GM19193 (cell line): ENCODE data around the gene PUSL1.

Experiments used
- POLR2A ChIP-seq: IDR thresholded peaks from 4 replicates; pipeline ENCODE4 v1.6.1; 2011; ENCODE audit not compliant: insufficient read depth, insufficient read length; ENCODE audit errors: extremely low read depth

The PUSL1 gene, protein sequence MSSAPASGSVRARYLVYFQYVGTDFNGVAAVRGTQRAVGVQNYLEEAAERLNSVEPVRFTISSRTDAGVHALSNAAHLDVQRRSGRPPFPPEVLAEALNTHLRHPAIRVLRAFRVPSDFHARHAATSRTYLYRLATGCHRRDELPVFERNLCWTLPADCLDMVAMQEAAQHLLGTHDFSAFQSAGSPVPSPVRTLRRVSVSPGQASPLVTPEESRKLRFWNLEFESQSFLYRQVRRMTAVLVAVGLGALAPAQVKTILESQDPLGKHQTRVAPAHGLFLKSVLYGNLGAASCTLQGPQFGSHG

DNA sequence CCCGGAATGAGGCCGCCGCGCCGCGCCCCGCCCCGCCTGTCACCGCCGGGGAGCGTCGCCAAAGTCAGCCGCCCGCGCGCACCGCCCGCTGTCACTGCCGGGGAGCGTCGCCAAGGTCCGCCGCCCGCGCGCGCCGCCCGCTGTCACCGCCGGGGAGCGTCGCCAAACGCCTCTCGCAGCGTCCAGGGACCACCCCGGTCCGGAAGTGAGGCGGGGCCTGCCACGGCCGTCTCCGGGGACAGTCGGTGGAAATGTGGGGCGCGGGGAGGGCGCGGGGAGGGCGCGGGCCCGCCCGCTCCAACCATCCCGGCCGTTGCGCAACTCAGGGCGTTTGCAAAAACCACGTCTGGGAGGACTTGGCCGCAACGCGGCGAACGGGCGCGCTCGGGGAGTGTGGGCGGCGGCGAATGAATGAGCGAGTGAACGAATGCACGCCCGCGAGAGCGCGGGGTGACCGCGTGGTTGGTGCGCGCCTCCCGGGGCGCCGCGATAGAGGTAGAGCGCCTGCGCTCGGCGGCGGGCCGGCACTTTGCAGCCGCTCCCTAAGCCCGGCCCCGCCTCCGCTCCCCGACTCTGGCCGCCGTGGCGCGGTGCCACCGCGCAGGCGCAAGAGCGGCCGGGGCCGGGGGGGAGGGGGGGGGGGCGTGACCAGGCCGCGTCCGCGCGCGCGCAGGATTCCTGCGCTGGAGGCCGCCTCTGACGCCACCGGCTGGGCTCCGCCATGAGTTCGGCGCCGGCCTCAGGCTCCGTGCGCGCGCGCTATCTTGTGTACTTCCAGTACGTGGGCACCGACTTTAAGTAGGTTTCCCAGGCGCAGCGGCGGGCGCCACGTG is at the start of gene PUSL1, which contains the start of gene ACAP3:
TSS of gene PUSL1 (plus strand) at position 675 of the 833 bp plus-strand sequence. CDS start at position 722, 47 bp downstream.
TSS of gene ACAP3 (minus strand) at position 8 of the 833 bp plus-strand sequence. CDS start 115 bp downstream, outside the sequence.
- peak; percentile 63 for TF ChIP-seq POLR2A

DNA sequence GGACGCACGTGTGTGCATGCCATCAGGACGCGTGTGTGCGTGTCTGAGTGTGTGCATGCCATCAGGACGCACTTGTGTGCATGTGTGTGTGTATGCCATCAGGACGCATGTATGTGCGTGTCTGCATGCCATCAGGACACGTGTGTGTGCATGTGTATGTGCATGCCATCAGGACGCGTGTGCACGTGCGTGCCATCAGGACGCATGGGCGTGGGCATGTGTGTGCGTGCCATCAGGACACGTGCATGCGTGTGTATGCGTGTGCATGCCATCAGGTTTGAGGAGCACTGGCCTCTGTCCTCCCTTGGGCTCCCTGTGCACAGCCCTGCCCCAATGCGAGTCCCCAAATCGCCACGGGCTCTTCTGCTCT is 49.3 kb upstream of the PUSL1 start:
- TF ChIP-seq POLR2A: no peak

DNA sequence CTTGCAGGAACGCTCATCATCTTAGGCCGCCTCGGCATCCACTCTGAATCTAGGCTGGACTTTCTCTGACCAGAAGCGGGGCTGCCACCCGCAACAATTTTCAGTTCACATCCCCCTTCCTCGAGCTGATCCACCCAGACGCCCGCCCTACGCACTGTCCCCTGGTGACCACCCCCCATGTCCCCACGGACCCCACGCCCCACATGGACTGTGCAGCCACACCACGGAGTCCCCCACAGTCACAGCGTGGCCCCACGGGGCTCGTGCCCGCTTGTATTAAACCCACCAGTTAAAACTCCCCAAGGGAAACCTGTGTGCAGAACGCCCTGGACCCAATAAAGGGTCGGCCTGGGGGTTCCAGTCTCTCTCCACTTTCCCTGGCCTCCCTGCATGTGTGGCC is 48.9 kb upstream of the PUSL1 start:
- no peak for TF ChIP-seq POLR2A

DNA sequence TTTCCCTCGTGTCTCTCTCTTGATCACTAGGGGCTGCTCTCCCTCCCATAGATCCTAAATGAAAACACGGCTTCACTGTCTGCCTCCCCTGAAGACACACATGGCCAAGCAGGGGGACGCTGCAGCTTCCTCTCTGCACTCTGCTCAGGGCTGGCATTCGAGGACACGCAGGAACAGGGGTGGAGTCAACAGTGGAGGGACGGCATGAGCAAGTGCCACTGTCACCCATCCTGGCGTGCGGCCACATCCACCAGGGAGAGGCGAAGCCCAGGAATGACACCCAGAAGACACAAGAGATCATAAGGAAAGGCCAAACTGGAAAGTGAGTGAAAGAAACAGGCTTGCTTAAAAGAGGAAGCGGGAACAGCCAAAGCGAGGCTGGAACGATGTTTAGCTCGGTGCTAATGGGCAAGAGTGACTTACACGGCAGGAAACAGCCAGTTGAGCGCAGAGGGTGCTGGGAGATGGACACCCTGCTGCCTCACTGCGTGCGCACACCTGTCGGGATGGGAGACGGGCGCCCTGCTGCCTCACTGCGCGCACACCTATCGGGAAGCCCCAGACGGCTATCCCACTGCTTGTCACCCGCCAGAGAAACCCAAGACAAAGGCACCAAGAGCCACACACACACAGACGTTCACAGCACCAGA is 48.3 kb upstream of the PUSL1 start:
- TF ChIP-seq POLR2A: no peak

DNA sequence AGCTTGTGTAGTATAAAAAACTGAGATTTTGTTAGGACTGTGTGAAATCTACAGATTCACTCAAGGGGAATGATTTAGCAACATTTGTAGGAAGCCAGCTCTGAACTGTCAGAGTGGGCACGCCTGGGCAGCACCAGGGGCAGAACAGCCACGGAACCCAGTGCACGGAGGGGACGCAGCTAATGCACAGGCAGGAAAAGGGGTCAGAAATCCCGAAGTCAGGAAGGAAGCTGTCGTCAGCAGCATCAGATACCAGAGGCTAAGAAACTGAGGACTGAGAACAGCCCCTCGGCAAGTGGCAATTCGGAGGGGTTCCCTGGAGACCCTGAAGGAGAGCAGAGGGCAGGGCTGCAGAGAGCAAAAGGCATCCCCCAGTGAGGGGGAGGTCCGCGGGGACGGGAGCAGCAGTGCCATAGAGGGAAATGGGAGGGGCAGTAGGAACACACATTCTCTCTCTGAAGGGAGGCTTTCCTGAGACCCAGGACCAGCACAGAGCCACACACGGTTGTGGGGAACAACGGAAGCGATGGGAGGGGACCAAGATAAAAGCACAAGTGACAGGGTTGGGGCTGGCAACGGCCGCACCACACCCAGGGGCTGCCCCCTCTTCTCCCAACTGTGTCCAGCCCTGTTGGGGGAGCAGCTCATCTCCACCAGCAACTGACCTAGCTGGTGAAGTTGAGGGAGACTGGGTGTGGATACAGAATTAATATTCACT is 47.4 kb upstream of the PUSL1 start:
- peak; percentile 25 for TF ChIP-seq POLR2A

DNA sequence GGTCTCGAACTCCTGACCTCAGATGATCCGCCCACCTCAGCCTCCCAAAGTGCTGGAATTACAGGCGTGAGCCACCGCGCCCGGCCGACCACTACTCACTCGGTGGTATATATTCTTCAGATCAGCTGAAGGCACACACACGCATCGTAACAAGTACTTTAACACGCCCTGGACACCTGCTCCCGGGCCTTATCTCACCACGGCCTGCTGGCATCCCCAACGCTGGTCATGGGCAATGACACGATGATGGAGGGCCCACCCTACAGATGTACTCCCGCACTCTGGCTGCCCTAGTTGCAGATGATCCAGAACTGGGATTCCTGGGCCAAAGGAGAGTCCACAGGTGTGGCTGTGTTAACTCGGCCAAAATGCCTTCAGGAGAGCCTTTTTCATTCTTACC is 46.3 kb upstream of the PUSL1 start:
- no peak for TF ChIP-seq POLR2A

DNA sequence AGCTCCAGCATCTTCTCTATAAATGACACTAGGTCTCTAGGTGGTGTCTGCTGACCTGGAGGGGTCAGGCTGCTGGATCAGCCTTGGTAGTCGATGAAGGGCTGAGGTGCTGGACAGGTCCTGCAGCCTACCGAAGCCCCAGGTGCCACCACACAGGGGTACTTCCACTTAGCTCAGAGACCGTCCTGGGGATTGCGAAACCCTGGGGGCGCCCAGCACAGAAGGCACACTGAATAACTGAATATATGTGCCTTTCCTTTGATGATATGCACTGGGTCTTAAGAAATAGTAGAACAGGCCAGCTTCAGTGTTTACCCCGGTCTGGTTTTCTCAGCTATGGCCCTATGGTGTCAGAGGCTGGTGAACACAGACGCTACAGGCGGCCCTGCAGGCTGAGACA is 45.6 kb upstream of the PUSL1 start:
- no peak for TF ChIP-seq POLR2A

DNA sequence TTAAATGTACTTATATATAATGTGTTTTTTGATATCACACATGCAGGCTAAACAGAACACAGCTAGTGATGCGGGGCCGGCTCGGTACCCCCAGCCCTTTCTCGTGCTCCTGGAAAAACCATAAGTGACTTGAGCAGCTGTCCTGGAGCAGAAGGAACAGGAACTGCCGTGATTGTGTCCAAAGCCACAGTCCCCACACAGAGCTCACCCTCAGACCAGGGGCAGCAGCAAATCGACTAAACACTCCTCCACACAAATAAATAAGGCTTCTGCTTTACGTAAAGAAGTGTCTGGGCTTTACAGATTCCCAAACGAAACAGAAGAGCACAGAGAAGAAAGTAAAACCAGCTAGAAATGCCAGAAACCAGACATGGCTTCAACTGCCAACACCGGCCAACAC is 44.4 kb upstream of the PUSL1 start:
- no peak for TF ChIP-seq POLR2A

DNA sequence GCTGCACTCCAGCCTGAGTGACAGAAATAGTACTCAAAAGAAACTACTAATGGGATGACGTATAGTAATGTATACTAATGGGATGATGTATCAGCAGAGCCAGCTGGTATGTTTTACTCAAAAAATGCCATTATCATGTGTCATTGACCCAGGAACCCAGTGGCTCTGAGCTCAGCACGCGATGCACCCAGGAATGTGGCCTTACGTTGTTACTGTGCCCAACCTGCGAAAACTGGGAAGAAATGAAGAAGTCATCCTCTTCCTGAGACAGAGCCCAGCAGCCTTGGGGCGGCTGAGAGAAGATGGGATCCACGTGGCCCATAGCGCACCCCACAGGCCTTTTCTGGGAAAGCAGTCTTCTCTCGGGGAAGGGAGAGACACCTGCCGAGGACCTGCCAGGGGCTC is 43.5 kb upstream of the PUSL1 start:
- no peak for TF ChIP-seq POLR2A

DNA sequence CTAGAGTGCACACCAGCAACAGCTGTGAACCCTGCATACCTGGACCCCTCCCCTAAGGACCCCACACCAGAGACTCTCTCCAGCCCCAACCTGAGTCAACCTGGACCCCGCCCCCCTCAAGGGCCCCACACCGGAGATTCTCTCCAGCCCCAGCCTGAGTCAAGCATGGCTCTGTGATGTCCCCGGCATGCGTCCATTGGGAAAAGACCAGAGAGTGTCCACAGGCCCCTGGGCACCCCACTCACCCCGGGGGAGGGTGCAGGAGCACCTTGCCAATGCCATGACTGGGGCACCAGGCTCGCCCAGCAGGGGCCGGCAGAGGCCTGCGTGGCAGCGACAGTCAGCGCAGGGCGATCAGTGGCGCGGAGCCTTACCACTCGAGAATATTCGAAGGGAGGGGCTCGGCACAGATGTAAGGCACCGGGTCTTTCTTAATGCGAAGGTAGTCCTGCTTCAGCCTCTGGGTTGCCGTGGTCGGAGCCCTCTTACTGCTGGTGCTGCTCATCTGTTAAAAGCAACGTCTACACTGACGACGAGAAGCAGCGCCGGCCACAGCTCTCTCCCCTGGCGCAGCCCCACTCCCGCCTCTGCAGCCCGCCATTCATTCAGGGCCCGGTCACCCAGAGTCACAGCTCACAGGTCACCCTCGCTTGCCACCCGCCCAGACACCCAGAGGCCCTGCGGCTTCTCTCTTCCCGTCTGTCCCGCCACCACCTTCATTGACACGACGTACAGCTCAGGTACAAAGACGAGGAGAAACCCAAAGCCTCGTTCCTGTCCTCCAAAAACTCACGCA is 40.7 kb upstream of the PUSL1 start:
- TF ChIP-seq POLR2A: no peak

DNA sequence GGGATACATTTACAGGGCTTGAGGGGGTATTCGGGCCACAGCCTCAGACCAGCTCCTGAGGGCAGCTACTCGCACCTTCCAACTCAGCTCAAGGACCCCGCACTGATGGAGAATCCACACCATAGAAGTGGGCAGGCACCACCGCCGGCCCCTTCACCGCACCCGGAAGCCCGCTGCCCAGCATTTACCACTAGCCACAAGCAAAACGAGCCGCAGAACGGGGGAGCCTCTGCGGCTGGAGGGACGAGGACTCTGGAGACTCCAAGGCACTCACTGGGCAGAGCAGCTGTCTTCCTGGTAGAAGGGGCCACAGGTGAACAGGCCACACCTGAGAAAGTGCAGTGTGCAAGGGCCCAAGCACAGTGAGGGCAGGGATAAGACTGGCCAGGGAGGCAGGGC is 40.1 kb upstream of the PUSL1 start:
- no peak for TF ChIP-seq POLR2A

DNA sequence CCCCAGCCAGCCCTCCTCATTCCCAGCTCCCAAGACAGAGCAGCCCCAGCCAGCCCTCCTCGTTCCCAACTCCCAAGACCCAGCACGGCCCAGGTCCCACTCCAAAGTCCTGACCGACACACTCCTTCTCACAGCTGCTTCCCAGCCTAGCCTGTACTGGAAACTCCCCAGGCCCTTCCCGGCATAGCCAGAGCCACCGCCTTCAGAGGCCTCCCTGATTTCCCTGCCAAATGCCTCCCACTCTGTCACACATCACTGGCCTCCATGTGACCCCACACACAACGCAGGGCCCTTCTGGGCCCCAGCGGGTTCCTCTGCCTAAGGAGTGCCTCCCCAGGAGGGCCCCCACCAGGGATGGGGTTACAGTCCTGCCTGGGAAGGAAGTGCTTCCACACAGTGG is 37.6 kb upstream of the PUSL1 start:
- TF ChIP-seq POLR2A: no peak

DNA sequence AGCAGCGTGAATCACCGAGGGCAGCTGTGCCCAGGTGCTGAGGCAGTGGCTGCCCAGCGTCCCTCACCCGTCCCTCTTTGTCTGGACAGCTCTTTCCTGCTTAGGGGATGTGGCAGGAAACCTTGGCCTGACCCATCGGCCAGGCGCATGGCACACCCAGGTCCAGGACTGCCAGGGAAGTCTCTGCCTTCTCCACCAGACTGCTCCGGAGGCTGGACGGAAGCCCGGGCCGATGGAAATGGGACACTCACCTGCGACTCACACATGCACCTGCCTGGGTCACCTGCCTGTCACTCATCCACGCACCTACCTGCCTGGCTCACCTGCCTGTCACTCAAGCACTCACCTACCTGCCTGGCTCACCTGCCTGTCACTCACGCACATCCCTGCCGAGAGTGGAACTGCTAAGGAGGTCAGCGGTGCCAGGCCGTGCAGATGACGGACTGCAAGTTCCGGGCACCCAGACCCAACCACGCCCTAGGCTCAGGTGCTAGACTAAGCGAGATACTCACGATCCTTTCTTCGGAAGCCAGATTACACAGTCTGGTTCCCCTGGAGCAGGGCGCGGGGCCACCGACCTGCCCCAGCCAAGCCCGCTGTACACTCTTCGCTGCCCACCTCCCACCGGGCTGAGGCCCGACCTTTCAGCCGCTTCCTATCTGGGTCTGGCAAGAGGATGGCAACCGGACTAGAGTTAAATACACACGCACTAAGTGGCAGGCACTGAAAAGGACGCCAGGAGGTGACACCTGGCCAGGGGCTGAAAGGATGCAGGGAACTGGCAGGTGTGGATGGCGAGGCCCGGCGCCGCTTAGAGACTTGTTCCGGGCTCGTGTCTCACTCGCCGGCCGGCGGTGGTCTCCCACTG is 35.8 kb upstream of the PUSL1 start:
- no peak for TF ChIP-seq POLR2A
